IMR-90 (cell line): ENCODE results near the gene ASTN2. TPM values are rescaled to one million over a fixed set of nuclear protein-coding genes. Genes with fewer than 3 reads are reported as not detected.

Experiments
- ATAC-seq: fragments of 200-7000 bp; cut with Tn5 transposase; 2 replicates; pipeline ENCODE4 v1.9.1; 2020; ENCODE audit warnings: low read depth, mild to moderate bottlenecking, moderate library complexity
- BruUV-seq: library from RNA; stranded (reverse); fragments of 400-500 nt; replicated peaks from 2 replicates; lab custom pipeline; 2021; lab: Mats Ljungman, UMichigan
- CTCF ChIA-PET: fragments of 300-600 bp; formaldehyde crosslinking; extraction: SDS; loops from one replicate; lab custom pipeline; 2021; ENCODE audit warnings: antibody characterized with exemption; lab: Yijun Ruan, JAX
- POLR2A ChIA-PET: fragments of 300-600 bp; sonication (Branson Sonifier 250); formaldehyde crosslinking; loops from one replicate; lab custom pipeline; 2022; ENCODE audit warnings: antibody characterized with exemption; ENCODE audit not compliant: unreplicated experiment; lab: Charles Lee
- DNase-seq: peaks from one replicate; pipeline ENCODE4 v3.0.0; 2013
- H2AFZ ChIP-seq: replicated peaks from 2 replicates; pipeline ENCODE3; 2013; ENCODE audit warnings: low read length, mild to moderate bottlenecking; ENCODE audit not compliant: poor library complexity
- H2AK5ac ChIP-seq: 2 replicates; pipeline ENCODE4 v1.6.1; 2013; ENCODE audit warnings: low read depth, low read length, inconsistent platforms
- H2AK9ac ChIP-seq: replicated peaks from 2 replicates; pipeline ENCODE3; 2013; ENCODE audit warnings: mild to moderate bottlenecking, low read depth, low read length, moderate library complexity; ENCODE audit not compliant: poor library complexity
- H2BK120ac ChIP-seq: 2 replicates; pipeline ENCODE4 v1.6.1; 2013; ENCODE audit warnings: low read depth, low read length, inconsistent platforms
- H2BK15ac ChIP-seq: 3 replicates; pipeline ENCODE4 v1.6.1; 2013; ENCODE audit warnings: low read depth, low read length, inconsistent platforms
- H2BK20ac ChIP-seq: 2 replicates; pipeline ENCODE4 v1.6.1; 2013; ENCODE audit warnings: low read depth, mild to moderate bottlenecking, inconsistent platforms, low read length, moderate library complexity
- H2BK5ac ChIP-seq: 2 replicates; pipeline ENCODE4 v1.6.1; 2013; ENCODE audit warnings: mild to moderate bottlenecking, low read depth, low read length, inconsistent platforms; ENCODE audit not compliant: poor library complexity, severe bottlenecking
- H3K14ac ChIP-seq: replicated peaks from 2 replicates; pipeline ENCODE4 v1.6.1; 2013; ENCODE audit warnings: low read depth, low read length, inconsistent platforms
- H3K18ac ChIP-seq: 2 replicates; pipeline ENCODE4 v1.6.1; 2013; ENCODE audit warnings: low read depth, low read length, control low read depth
- H3K23ac ChIP-seq: 2 replicates; pipeline ENCODE4 v1.6.1; 2013; ENCODE audit warnings: low read depth, low read length, inconsistent platforms
- H3K27ac ChIP-seq: 2 replicates; pipeline ENCODE4 v1.5.1; 2013; ENCODE audit warnings: mild to moderate bottlenecking, control low read depth, low read length; ENCODE audit not compliant: insufficient read depth
- H3K27me3 ChIP-seq: 2 replicates; pipeline ENCODE4 v1.6.1; 2013; ENCODE audit warnings: low read length; ENCODE audit not compliant: control insufficient read depth, insufficient read depth
- H3K36me3 ChIP-seq: 2 replicates; pipeline ENCODE4 v1.6.1; 2013; ENCODE audit warnings: low read length, mixed read lengths; ENCODE audit not compliant: control insufficient read depth, insufficient read depth
- H3K4ac ChIP-seq: 2 replicates; pipeline ENCODE4 v1.6.1; 2013; ENCODE audit warnings: low read depth, low read length, inconsistent platforms
- H3K4me1 ChIP-seq: 2 replicates; pipeline ENCODE4 v1.6.1; 2013; ENCODE audit warnings: low read length, mixed read lengths; ENCODE audit not compliant: control insufficient read depth, insufficient read depth
- H3K4me2 ChIP-seq: 2 replicates; pipeline ENCODE4 v1.6.1; 2013; ENCODE audit warnings: low read depth, mild to moderate bottlenecking, control low read depth, low read length, moderate library complexity
- H3K4me3 ChIP-seq: 2 replicates; pipeline ENCODE4 v1.5.1; 2013; ENCODE audit warnings: low read depth, mild to moderate bottlenecking, control low read depth, low read length, moderate library complexity; ENCODE audit not compliant: insufficient read depth
- H3K56ac ChIP-seq: 2 replicates; pipeline ENCODE4 v1.6.1; 2013; ENCODE audit warnings: low read length, inconsistent platforms; ENCODE audit not compliant: insufficient read depth; ENCODE audit errors: extremely low read depth
- H3K79me1 ChIP-seq, 2 experiments: 2 replicates each; pipeline ENCODE4 v1.6.1; 2013; ENCODE audit warnings: low read length in 2 of 2, inconsistent platforms in 1 of 2, low read depth in 1 of 2
- H3K9ac ChIP-seq: 2 replicates; pipeline ENCODE4 v1.6.1; 2013; ENCODE audit warnings: low read depth, low read length, control low read depth
- H3K9me1 ChIP-seq: 2 replicates; pipeline ENCODE4 v1.6.1; 2013; ENCODE audit warnings: low read length, inconsistent platforms; ENCODE audit not compliant: insufficient read depth
- H3K9me3 ChIP-seq: 2 replicates; pipeline ENCODE4 v1.6.1; 2013; ENCODE audit warnings: low read length; ENCODE audit not compliant: control insufficient read depth, insufficient read depth
- H4K20me1 ChIP-seq: 2 replicates; pipeline ENCODE4 v1.6.1; 2013; ENCODE audit warnings: low read length, inconsistent platforms; ENCODE audit not compliant: insufficient read depth
- H4K5ac ChIP-seq: 2 replicates; pipeline ENCODE4 v1.6.1; 2013; ENCODE audit warnings: mild to moderate bottlenecking, low read depth, low read length, control low read depth
- H4K8ac ChIP-seq, 2 experiments: 2 replicates each; pipeline ENCODE4 v1.6.1; 2013; ENCODE audit warnings: low read depth in 2 of 2, low read length in 2 of 2, control low read depth in 1 of 2, inconsistent platforms in 1 of 2
- H4K91ac ChIP-seq: 2 replicates; pipeline ENCODE4 v1.6.1; 2013; ENCODE audit warnings: low read depth, low read length, inconsistent platforms; ENCODE audit not compliant: insufficient read depth
- CEBPB ChIP-seq: IDR thresholded peaks from 2 replicates; pipeline ENCODE4 v1.6.1; 2012; ENCODE audit warnings: low read depth, low read length, improper control_type of control experiment
- CHD1 ChIP-seq: IDR thresholded peaks from 2 replicates; pipeline ENCODE4 v1.6.1; 2012; ENCODE audit warnings: low read depth, low read length, improper control_type of control experiment
- CTCF ChIP-seq: conservative IDR thresholded peaks from 2 replicates; pipeline ENCODE4 v1.5.1; 2012; ENCODE audit warnings: mild to moderate bottlenecking, low read depth, low read length, improper control_type of control experiment
- ELK1 ChIP-seq: fragments of 150-350 bp; IDR thresholded peaks from 2 replicates; pipeline ENCODE4 v1.6.1; 2016; ENCODE audit warnings: low read depth, mild to moderate bottlenecking, low read length, moderate library complexity, borderline replicate concordance
- FOS ChIP-seq: fragments of 150-350 bp; IDR thresholded peaks from 2 replicates; pipeline ENCODE4 v1.6.1; 2016; ENCODE audit warnings: low read depth, low read length
- MAFK ChIP-seq: IDR thresholded peaks from 2 replicates; pipeline ENCODE4 v1.6.1; 2012; ENCODE audit warnings: low read depth, low read length, improper control_type of control experiment
- MAZ ChIP-seq: IDR thresholded peaks from 2 replicates; pipeline ENCODE4 v1.6.1; 2012; ENCODE audit warnings: low read depth, mild to moderate bottlenecking, low read length, improper control_type of control experiment, moderate library complexity, borderline replicate concordance
- MXI1 ChIP-seq: IDR thresholded peaks from 2 replicates; pipeline ENCODE4 v1.6.1; 2012; ENCODE audit warnings: low read depth, mild to moderate bottlenecking, low read length, moderate library complexity, borderline replicate concordance
- NFE2L2 ChIP-seq: fragments of 150-350 bp; IDR thresholded peaks from 2 replicates; pipeline ENCODE4 v1.6.1; 2016; ENCODE audit warnings: low read depth, mild to moderate bottlenecking, low read length
- RCOR1 ChIP-seq: IDR thresholded peaks from 2 replicates; pipeline ENCODE4 v1.6.1; 2012; ENCODE audit warnings: mild to moderate bottlenecking, low read length, improper control_type of control experiment; ENCODE audit not compliant: insufficient replicate concordance
- WGBS, 2 experiments: methylation state at CpG; one replicate each; pipeline versions ENCODE4 v1.1.5 to v1.1.7; 2013; ENCODE audit warnings: missing lambda C conversion rate in 2 of 2; ENCODE audit not compliant: insufficient read length in 1 of 2; ENCODE audit errors: extremely low coverage in 2 of 2; 5-methylcytosine and 5-hydroxymethylcytosine counted together
- dilution Hi-C: fragments of 300-500 bp; cut with HindIII; formaldehyde crosslinking; loops from one replicate; pipeline ENCODE4 v1.14.3; 2018; ENCODE audit warnings: low sequenced_read_pairs; ENCODE audit not compliant: unreplicated experiment
- in situ Hi-C: fragments of 300-500 bp; cut with MboI; formaldehyde crosslinking; loops from 3 replicates; pipeline ENCODE4 v1.14.3; 2019; ENCODE audit warnings: low sequenced_read_pairs, inconsistent platforms, mixed read lengths
- intact Hi-C: fragments of 100-400 bp; cut with micrococcal nuclease; formaldehyde crosslinking; loops from 2 replicates; pipeline ENCODE4 v1.10.0; 2022
- polyA plus RNA-seq, 3 experiments: library from polyadenylated mRNA; depleted of rRNA; stranded (reverse); fragments of >200 nt; gene quantifications; 2 replicates each; pipeline ENCODE4 v1.2.3, GENCODE V29; 2012; ENCODE audit warnings: low replicate concordance in 1 of 3
- total RNA-seq: library from RNA; depleted of rRNA; stranded (reverse); fragments of >200 nt; gene quantifications from 2 replicates; pipeline ENCODE4 v1.2.3, GENCODE V29; 2012

Gene ASTN2
- total and polyA plus RNA-seq, 2 of the 4 experiments (the other 2 are of a cell fraction), result 3.8 to 6.8 TPM

- no peak overlapping the region for H2BK15ac ChIP-seq
- intact Hi-C loops (no loop called here), dilution Hi-C loops (no loop called here), in situ Hi-C loops (no loop called here)
- CTCF ChIA-PET, result no interaction called here
- H3K9ac ChIP-seq, result no peak overlapping the region
- H4K8ac ChIP-seq, result no peak overlapping the region
- peaks cover 2% of the 10 kb centered on the region; the same call in 1 of the 2 replicates for H3K27me3 ChIP-seq
- H3K9me1 ChIP-seq, result no peaks in the 10 kb centered on the region
- H2AK5ac ChIP-seq, result no peak overlapping the region
- H2BK20ac ChIP-seq, result no peak overlapping the region
- no peak overlapping the region for H2AFZ ChIP-seq
- DNase-seq (no peak), ATAC-seq (no peak)
- no peak for TF ChIP-seq ELK1
- no peak for TF ChIP-seq CHD1
- no peak for TF ChIP-seq CTCF
- TF ChIP-seq MAFK, result no peak
- no peak for TF ChIP-seq NFE2L2
- TF ChIP-seq FOS, result no peak
- no peak for TF ChIP-seq MXI1
- TF ChIP-seq CEBPB, result no peak
- TF ChIP-seq MAZ, result no peak
- no peak for TF ChIP-seq RCOR1
- no peaks in the 10 kb centered on the region for H3K9me3 ChIP-seq
- H3K4ac ChIP-seq, result no peak overlapping the region
- no peak overlapping the region for H4K91ac ChIP-seq
- no peak overlapping the region for H3K14ac ChIP-seq
- no TSS peak for BruUV-seq
- no peak overlapping the region for H2AK9ac ChIP-seq
- H2BK5ac ChIP-seq, result no peak overlapping the region
- H3K56ac ChIP-seq, result no peak overlapping the region
- no peak overlapping the region for H4K5ac ChIP-seq
- no peaks in the 10 kb centered on the region for H3K36me3 ChIP-seq
- H3K4me2 ChIP-seq, result no peak overlapping the region
- H4K20me1 ChIP-seq, result no peaks in the 10 kb centered on the region
- 83% methylated on average over 1 of the region's 2 CpGs; no CpG with 5 or more reads in 1 of the 2 experiments for WGBS, 2 experiments
- H2BK120ac ChIP-seq, result no peak overlapping the region
- no peaks in the 10 kb centered on the region for H3K4me1 ChIP-seq
- no peak overlapping the region for H3K23ac ChIP-seq
- H3K27ac ChIP-seq, result no peak overlapping the region
- H3K4me3 ChIP-seq, result no peak overlapping the region
- H3K79me1 ChIP-seq, result no peaks in the 10 kb centered on the region
- POLR2A ChIA-PET, result no interaction called here
- no peak overlapping the region for H3K18ac ChIP-seq
Measured at GRCh38 chr9:116763770-116764169, 651.1 kb downstream of the ASTN2 start.
